HepG2 (cell line): ENCODE measurements around the gene LCE3A. TPM values are rescaled to one million over a fixed set of nuclear protein-coding genes. Genes with fewer than 3 reads are reported as not detected.

Source experiments
- ATAC-seq: fragments of 200-7000 bp; cut with Tn5 transposase; 3 replicates; pipeline ENCODE4 v1.9.1; 2020; ENCODE audit warnings: mild to moderate bottlenecking, moderate library complexity
- BruUV-seq: library from RNA; stranded (reverse); fragments of 400-500 nt; replicated peaks from 2 replicates; lab custom pipeline; 2021; lab: Mats Ljungman, UMichigan
- CTCF ChIA-PET: fragments of 300-600 bp; formaldehyde crosslinking; extraction: SDS; loops from one replicate; lab custom pipeline; 2021; ENCODE audit warnings: low total read pairs, inconsistent platforms, low intra/inter-chr PET ratio; lab: Yijun Ruan, JAX
- POLR2A ChIA-PET: fragments of 350-600 bp; sonication (Branson Sonifier 250); formaldehyde crosslinking; loops from one replicate; lab custom pipeline; 2020; ENCODE audit warnings: antibody characterized with exemption, inconsistent platforms; lab: Yijun Ruan, JAX
- DNase-seq: peaks from one replicate; pipeline ENCODE4 v3.0.0-alpha.2; 2015; ENCODE audit warnings: low spot score
- FAIRE-seq: peaks from 3 replicates; lab custom pipeline; 2011; peaks lifted over from hg19 to GRCh38; lab: Jason Lieb, UNC
- H2AFZ ChIP-seq: one replicate; pipeline ENCODE4 v1.6.1; 2011; ENCODE audit warnings: low read length, inconsistent platforms
- H3K27ac ChIP-seq: fragments of 300-600 bp; 3 replicates; pipeline ENCODE4 v1.8.0; 2011; ENCODE audit warnings: mixed run types, mild to moderate bottlenecking, mixed read lengths, low read length, inconsistent platforms; ENCODE audit not compliant: insufficient read depth; ENCODE audit errors: extremely low read length
- H3K27me3 ChIP-seq, 2 experiments: fragments of 200-600 bp in 1 of 2; 2 replicates in 1 of 2; 3 replicates in 1 of 2; pipeline versions ENCODE4 v1.6.0 to v1.8.0; 2011; ENCODE audit warnings: low read length in 2 of 2, mild to moderate bottlenecking in 2 of 2, moderate library complexity in 2 of 2, inconsistent platforms in 1 of 2; ENCODE audit not compliant: insufficient read depth in 2 of 2, control insufficient read depth in 1 of 2
- H3K36me3 ChIP-seq, 2 experiments: fragments of 200-600 bp in 1 of 2; replicated peaks in 1 of 2; 2 replicates in 1 of 2; 3 replicates in 1 of 2; pipeline versions ENCODE4 v1.5.1 to v1.8.0; 2011; ENCODE audit warnings: low read length in 2 of 2, inconsistent platforms in 1 of 2; ENCODE audit not compliant: insufficient read depth in 2 of 2, control insufficient read depth in 1 of 2
- H3K4me1 ChIP-seq: 2 replicates; pipeline ENCODE4 v1.5.1; 2012; ENCODE audit warnings: low read length, inconsistent platforms; ENCODE audit not compliant: insufficient read depth
- H3K4me2 ChIP-seq: 2 replicates; pipeline ENCODE4 v1.6.0; 2011; ENCODE audit warnings: low read depth, low read length, inconsistent platforms
- H3K4me3 ChIP-seq, 3 experiments: fragments of 200-600 bp in 1 of 3; sonication (generic), shearing (Covaris generic) in 1 of 3; replicated peaks in 1 of 3; 2 replicates each; pipeline ENCODE4 v1.5.1; 2011 to 2016; ENCODE audit warnings: low read length in 3 of 3, inconsistent platforms in 2 of 3, low read depth in 2 of 3, mild to moderate bottlenecking in 2 of 3, control low read depth in 1 of 3, mixed read lengths in 1 of 3; ENCODE audit not compliant: insufficient read depth in 1 of 3
- H3K79me2 ChIP-seq: one replicate; pipeline ENCODE4 v1.6.1; 2011; ENCODE audit warnings: low read length, inconsistent platforms; ENCODE audit not compliant: insufficient read depth
- H3K9ac ChIP-seq: 2 replicates; pipeline ENCODE4 v1.6.0; 2011; ENCODE audit warnings: mild to moderate bottlenecking, low read depth, low read length, inconsistent platforms; ENCODE audit not compliant: insufficient read depth
- H3K9me3 ChIP-seq: 2 replicates; pipeline ENCODE4 v1.5.1; 2012; ENCODE audit warnings: mild to moderate bottlenecking, low read length
- H4K20me1 ChIP-seq: 2 replicates; pipeline ENCODE4 v1.6.0; 2011; ENCODE audit warnings: inconsistent platforms, mild to moderate bottlenecking, low read length, moderate library complexity; ENCODE audit not compliant: insufficient read depth
- ARHGAP35 ChIP-seq: sonication (generic); formaldehyde crosslinking; IDR thresholded peaks from 2 replicates; pipeline ENCODE4 v1.9.0; 2022; ENCODE audit warnings: mild to moderate bottlenecking, inconsistent platforms, moderate library complexity, missing genetic modification reagents, borderline replicate concordance
- ARNT ChIP-seq: fragments of 450-650 bp; IDR thresholded peaks from 2 replicates; pipeline ENCODE4 v1.6.1; 2017
- BATF2 ChIP-seq: sonication (generic); formaldehyde crosslinking; IDR thresholded peaks from 2 replicates; pipeline ENCODE4 v1.8.0; 2022; ENCODE audit warnings: mild to moderate bottlenecking, missing genetic modification reagents, moderate library complexity
- DZIP1 ChIP-seq: sonication (generic); formaldehyde crosslinking; IDR thresholded peaks from 2 replicates; pipeline ENCODE4 v1.5.0; 2020; ENCODE audit warnings: mild to moderate bottlenecking, missing genetic modification reagents
- HOXA9 ChIP-seq: sonication (generic); formaldehyde crosslinking; IDR thresholded peaks from 2 replicates; pipeline ENCODE4 v1.8.1; 2022; ENCODE audit warnings: missing genetic modification reagents, mild to moderate bottlenecking, moderate library complexity, borderline replicate concordance
- ISL2 ChIP-seq: sonication (generic); formaldehyde crosslinking; IDR thresholded peaks from 2 replicates; pipeline ENCODE4 v1.5.0; 2020; ENCODE audit warnings: missing genetic modification reagents
- MIER2 ChIP-seq: IDR thresholded peaks from 2 replicates; pipeline ENCODE4 v1.6.1; 2016; ENCODE audit warnings: missing biosample characterization, missing genetic modification reagents
- MYC ChIP-seq: sonication (generic); formaldehyde crosslinking; IDR thresholded peaks from 2 replicates; pipeline ENCODE4 v1.9.0; 2021; ENCODE audit warnings: missing genetic modification reagents, borderline replicate concordance
- NFATC3 ChIP-seq: sonication (generic); formaldehyde crosslinking; IDR thresholded peaks from 2 replicates; pipeline ENCODE4 v1.5.1; 2020; ENCODE audit warnings: mild to moderate bottlenecking, missing genetic modification reagents
- NR3C1 ChIP-seq: sonication (generic); formaldehyde crosslinking; IDR thresholded peaks from 2 replicates; pipeline ENCODE4 v1.4.0; 2020; ENCODE audit warnings: missing genetic modification reagents
- PHF8 ChIP-seq: sonication (generic); formaldehyde crosslinking; IDR thresholded peaks from 2 replicates; pipeline ENCODE4 v1.5.0; 2020; ENCODE audit warnings: missing genetic modification reagents
- RFX1 ChIP-seq: fragments of 450-650 bp; IDR thresholded peaks from 2 replicates; pipeline ENCODE4 v1.6.1; 2017
- TFE3 ChIP-seq: IDR thresholded peaks from 2 replicates; pipeline ENCODE4 v1.6.1; 2016
- THAP11 ChIP-seq: IDR thresholded peaks from 2 replicates; pipeline ENCODE4 v1.6.1; 2016; ENCODE audit warnings: missing biosample characterization, missing genetic modification reagents
- ZNF550 ChIP-seq: sonication (generic); formaldehyde crosslinking; IDR thresholded peaks from 2 replicates; pipeline ENCODE4 v1.4.0; 2020; ENCODE audit warnings: mild to moderate bottlenecking, missing genetic modification reagents, borderline replicate concordance
- ZNF709 ChIP-seq: sonication (generic); formaldehyde crosslinking; IDR thresholded peaks from 2 replicates; pipeline ENCODE4 v1.5.0; 2020; ENCODE audit warnings: mild to moderate bottlenecking, missing genetic modification reagents
- ZNF878 ChIP-seq: sonication (generic); formaldehyde crosslinking; IDR thresholded peaks from 2 replicates; pipeline ENCODE4 v1.8.1; 2023; ENCODE audit warnings: mild to moderate bottlenecking, missing genetic modification reagents, moderate library complexity
- WGBS: methylation state at CpG from one replicate; pipeline ENCODE4 v1.1.6; 2017; ENCODE audit warnings: low lambda C conversion rate; 5-methylcytosine and 5-hydroxymethylcytosine counted together
- in situ Hi-C: cut with HindIII; loops from 2 replicates; pipeline ENCODE4 v1.10.0; 2017; ENCODE audit warnings: low pct_unique_long_range_greater_than_20kb; ENCODE audit not compliant: extremely low pct_ligation_motif_present
- intact Hi-C: fragments of 100-400 bp; cut with micrococcal nuclease; formaldehyde crosslinking; loops from one replicate; pipeline ENCODE4 v1.10.0; 2022; ENCODE audit not compliant: unreplicated experiment
- polyA plus RNA-seq, 8 experiments: library from polyadenylated mRNA; depleted of rRNA in 3 of 8; stranded (reverse) in 7 of 8; unstranded in 1 of 8; fragments of >200 nt; fragmentation: Illumina TruSeq in 4 of 8; extraction: Trizol in 4 of 8; gene quantifications; 2 replicates each; pipeline versions ENCODE4 v1.2.1 to v1.2.3, GENCODE V29; 2011 to 2016; ENCODE audit warnings: low read depth in 4 of 8, missing spikeins in 1 of 8, mixed read lengths in 1 of 8; ENCODE audit not compliant: insufficient read depth in 1 of 8
- total RNA-seq, 5 experiments: library from RNA; depleted of rRNA; stranded (reverse); fragments of >200 nt; fragmentation: Illumina TruSeq; extraction: Trizol; gene quantifications; 2 replicates each; pipeline ENCODE4 v1.2.3, GENCODE V29; 2016; ENCODE audit warnings: low read depth in 1 of 5

The LCE3A gene
- total and polyA plus RNA-seq, 2 of the 13 experiments (the other 11 are each of a cell fraction or from before 2014, with no cell fraction given), result not detected

- TF ChIP-seq HOXA9 (CRISPR knock-in tag), result no peak
- TF ChIP-seq THAP11 (CRISPR knock-in tag), result no peak
Observed at GRCh38 chr1:152622803-152623202, at the start of gene LCE3A (continued).

GRCh38 chr1:152667648-152668047 is 44.7 kb upstream of the LCE3A start:
- Histone ChIP-seq H3K4me3 (no peak overlapping the region), H3K4me2 (no peak overlapping the region)
- POLR2A ChIA-PET, result no interaction called here

More at GRCh38 chr1:152667648-152668047, 44.7 kb upstream of the LCE3A start:
- BruUV-seq, result no TSS peak
- no peaks in the 10 kb centered on the region for H3K9me3 ChIP-seq
- no peaks in the 10 kb centered on the region for H3K4me1 ChIP-seq
- H3K9ac ChIP-seq, result no peak overlapping the region
- in situ Hi-C loops, result no loop called here
- intact Hi-C loops, result no loop called here
- FAIRE-seq (no peak), ATAC-seq (no peak), DNase-seq (no peak)
- no peak overlapping the region for H2AFZ ChIP-seq
- CTCF ChIA-PET, result no interaction called here
- no peaks in the 10 kb centered on the region for H4K20me1 ChIP-seq
- 80% methylated on average over 5 of the region's 5 CpGs for WGBS
- TF ChIP-seq NR3C1 (CRISPR knock-in tag), result no peak
- no peak for TF ChIP-seq DZIP1
- TF ChIP-seq PHF8, result no peak
- TF ChIP-seq NFATC3 (CRISPR knock-in tag), result no peak
- TF ChIP-seq ZNF878 (CRISPR knock-in tag), result no peak
- TF ChIP-seq MYC (CRISPR knock-in tag), result no peak
- no peak for TF ChIP-seq ZNF709
- no peak for TF ChIP-seq RFX1
- no peak for TF ChIP-seq TFE3 (CRISPR knock-in tag)
- no peak for TF ChIP-seq ARHGAP35 (CRISPR knock-in tag)
- no peak for TF ChIP-seq ZNF550 (CRISPR knock-in tag)
- no peak for TF ChIP-seq ISL2 (CRISPR knock-in tag)
- TF ChIP-seq BATF2, result no peak
- TF ChIP-seq MIER2, result no peak
- TF ChIP-seq ARNT, result no peak
- no peaks in the 10 kb centered on the region for H3K36me3 ChIP-seq
- H3K79me2 ChIP-seq, result no peaks in the 10 kb centered on the region
- no peak overlapping the region for H3K27ac ChIP-seq
- no peaks in the 10 kb centered on the region for H3K27me3 ChIP-seq
